Endothelial cell of umbilical vein (primary cell): ENCODE data around the gene GLP1R.

Experiments
- CTCF ChIP-seq, 2 donors: IDR thresholded peaks; 1 replicate in 1 of 2; 2 replicates in 1 of 2; pipeline ENCODE4 v1.5.1; 2011; ENCODE audit warnings: low read length in 2 of 2, mild to moderate bottlenecking in 2 of 2, moderate library complexity in 2 of 2, control low read depth in 1 of 2, inconsistent platforms in 1 of 2, low read depth in 1 of 2; ENCODE audit not compliant: insufficient read depth in 1 of 2; ENCODE audit errors: extremely low read depth in 1 of 2
- EZH2 ChIP-seq: IDR thresholded peaks from 2 replicates; pipeline ENCODE4 v1.6.1; 2012; ENCODE audit warnings: borderline replicate concordance, low read depth, mild to moderate bottlenecking, moderate library complexity, low read length, inconsistent platforms; ENCODE audit not compliant: severe bottlenecking
- JUN ChIP-seq: IDR thresholded peaks from 2 replicates; pipeline ENCODE4 v1.6.1; 2011; ENCODE audit warnings: borderline replicate concordance, low read depth; ENCODE audit not compliant: insufficient read length, insufficient read depth
- POLR2A ChIP-seq: IDR thresholded peaks from 2 replicates; pipeline ENCODE4 v1.6.1; 2012; ENCODE audit warnings: low read depth, mild to moderate bottlenecking, control low read depth, low read length
- POLR2AphosphoS5 ChIP-seq: IDR thresholded peaks from 2 replicates; pipeline ENCODE4 v1.6.1; 2012; ENCODE audit warnings: low read depth, mild to moderate bottlenecking, control low read depth, low read length, moderate library complexity; ENCODE audit not compliant: insufficient read depth

- no peak for TF ChIP-seq JUN
- no peak for TF ChIP-seq EZH2
- no peak for TF ChIP-seq CTCF (IDR thresholded peaks at IDR 0.05; ENCODE audit: extremely low read depth in 1 of 2, insufficient read depth in 1 of 2, low read depth in 1 of 2, low read length in 2 of 2)
- TF ChIP-seq POLR2A, result no peak
- no peak for TF ChIP-seq POLR2AphosphoS5
These were observed 79.5 kb downstream of the GLP1R start for GRCh38 chr6:39128106-39128505.
